BLaER1 (cell line): ENCODE results near the gene FAM131B.
"Not testable (repeated sequence)": the region's sequence is repeated elsewhere in the genome, so short reads cannot be mapped to it uniquely, and the experiment has no call there.

Experiments used
- H3K27ac ChIP-seq: shearing (Covaris generic); formaldehyde crosslinking; 2 replicates; pipeline ENCODE4 v1.8.1; 2022
- H3K27me3 ChIP-seq: shearing (Covaris generic); formaldehyde crosslinking; 2 replicates; pipeline ENCODE4 v1.8.1; 2022
- H3K36me3 ChIP-seq: shearing (Covaris generic); formaldehyde crosslinking; 2 replicates; pipeline ENCODE4 v1.8.1; 2022
- H3K4me1 ChIP-seq: shearing (Covaris generic); formaldehyde crosslinking; 2 replicates; pipeline ENCODE4 v1.8.1; 2022
- H3K4me2 ChIP-seq: shearing (Covaris generic); formaldehyde crosslinking; 2 replicates; pipeline ENCODE4 v1.8.1; 2022
- H3K4me3 ChIP-seq: shearing (Covaris generic); formaldehyde crosslinking; 2 replicates; pipeline ENCODE4 v1.8.1; 2022
- H3K9ac ChIP-seq: shearing (Covaris generic); formaldehyde crosslinking; 2 replicates; pipeline ENCODE4 v1.8.1; 2022
- H3K9me3 ChIP-seq: shearing (Covaris generic); formaldehyde crosslinking; 2 replicates; pipeline ENCODE4 v1.8.1; 2022
- H4K20me1 ChIP-seq: shearing (Covaris generic); formaldehyde crosslinking; 2 replicates; pipeline ENCODE4 v1.8.1; 2022
- Cebpa-rat ChIP-seq: shearing (Covaris generic); IDR thresholded peaks from 2 replicates; pipeline ENCODE4 v1.8.1; 2022

Gene FAM131B

DNA sequence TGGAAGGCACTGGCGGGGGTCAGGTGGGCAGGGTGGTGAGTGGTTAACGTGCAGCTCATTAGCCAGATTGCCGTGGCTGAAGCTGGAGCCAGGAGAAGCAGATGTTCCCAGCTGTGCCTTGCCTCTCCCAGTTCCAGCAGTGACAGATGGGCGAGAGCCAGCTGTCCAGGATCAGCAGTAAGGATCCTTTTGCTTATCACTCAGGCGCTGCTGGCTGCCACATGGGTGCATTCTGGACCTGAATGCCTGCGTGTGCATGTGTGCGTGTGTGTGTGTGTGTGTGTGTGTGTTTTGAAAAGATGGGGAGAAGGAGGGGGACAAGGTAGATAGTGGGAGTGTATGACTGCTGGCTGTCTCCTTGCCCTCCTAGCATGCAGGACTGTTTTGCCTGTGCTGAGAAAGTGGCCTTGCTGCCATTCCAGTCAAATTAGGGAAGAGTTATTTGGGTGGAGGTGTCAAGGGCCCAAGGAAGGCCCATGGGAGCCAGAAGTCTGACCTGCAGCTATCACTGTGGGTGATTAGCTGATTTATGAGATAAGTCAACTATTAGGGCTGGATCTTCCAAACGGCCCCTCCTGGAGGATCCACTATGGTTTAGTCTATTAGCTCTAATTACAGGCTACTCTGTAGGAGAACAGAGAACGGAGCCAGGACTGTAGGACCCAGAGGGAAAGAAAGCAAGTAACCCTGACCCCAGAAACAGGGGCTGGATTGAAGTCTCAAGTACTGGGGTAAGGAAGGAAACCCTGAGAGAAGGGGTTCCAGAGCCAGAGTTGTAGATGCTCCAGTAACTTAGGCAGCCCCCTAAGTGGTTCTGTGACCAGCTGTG lies 42.9 kb upstream of the FAM131B start:
- Histone ChIP-seq H3K27me3 (0 out of 2 replicates have a peak, but pooled peaks cover 3% of the 10 kb centered on the region), H3K36me3 (no peaks in the 10 kb centered on the region), H3K27ac (no peak overlapping the region), H3K9ac (no peak overlapping the region), H3K4me3 (no peak overlapping the region), H4K20me1 (no peaks in the 10 kb centered on the region), H3K4me1 (peaks cover 11% of the 10 kb centered on the region), H3K9me3 (no peaks in the 10 kb centered on the region), H3K4me2 (no peak overlapping the region)
- no peak for TF ChIP-seq Cebpa-rat

DNA sequence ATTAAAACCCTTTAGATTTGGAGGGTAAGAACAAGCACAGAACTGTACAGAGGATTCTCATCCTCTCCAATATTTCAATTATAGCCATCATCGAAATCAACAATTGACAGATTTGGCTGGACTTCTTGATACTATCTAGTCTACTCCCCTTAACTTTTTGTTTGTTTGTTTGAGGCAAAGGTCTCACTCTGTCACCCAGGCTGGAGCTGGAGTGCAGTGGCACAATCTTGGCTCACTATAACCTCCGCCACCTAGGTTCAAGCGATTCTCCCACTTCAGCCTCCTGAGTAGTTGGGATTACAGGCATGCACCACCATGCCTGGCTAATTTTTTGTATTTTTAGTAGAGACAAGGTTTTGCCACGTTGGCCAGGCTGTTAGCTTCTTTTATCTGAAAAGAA lies 39.7 kb upstream of the FAM131B start:
- H3K36me3 ChIP-seq, H3K9ac ChIP-seq, H3K27me3 ChIP-seq: not testable (repeated sequence)

DNA sequence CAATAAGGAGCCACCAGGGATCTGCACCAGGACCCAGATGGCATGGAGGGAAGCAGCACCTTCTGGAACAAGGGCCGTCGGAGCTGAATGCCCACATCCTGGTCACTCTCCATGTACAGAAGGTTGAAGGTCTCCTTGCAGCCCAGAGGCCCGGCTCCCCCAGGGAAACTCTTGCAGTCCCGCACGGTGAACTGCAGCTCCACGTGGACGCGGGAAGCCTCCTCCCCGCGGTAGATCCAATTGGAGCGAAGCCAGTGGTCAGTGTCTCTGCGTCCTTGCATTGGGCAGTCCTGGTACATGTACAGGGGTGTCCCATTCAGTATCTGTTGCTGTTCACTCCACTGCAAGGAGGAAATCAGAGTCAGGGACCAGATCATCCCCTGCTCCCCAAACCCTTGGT lies 38.8 kb upstream of the FAM131B start:
- Histone ChIP-seq H3K4me2 (no peak overlapping the region), H3K9ac (no peak overlapping the region), H3K4me1 (no peaks in the 10 kb centered on the region), H3K36me3 (no peaks in the 10 kb centered on the region), H3K27ac (no peak overlapping the region), H3K27me3 (no peaks in the 10 kb centered on the region), H4K20me1 (no peaks in the 10 kb centered on the region), H3K4me3 (no peak overlapping the region), H3K9me3 (no peaks in the 10 kb centered on the region)
- no peak for TF ChIP-seq Cebpa-rat

More for the DNA sequence above, 39.7 kb upstream of the FAM131B start:
- H3K9me3 ChIP-seq, H3K4me2 ChIP-seq, H3K27ac ChIP-seq, H3K4me3 ChIP-seq, H3K4me1 ChIP-seq, H4K20me1 ChIP-seq: not testable (repeated sequence)

DNA sequence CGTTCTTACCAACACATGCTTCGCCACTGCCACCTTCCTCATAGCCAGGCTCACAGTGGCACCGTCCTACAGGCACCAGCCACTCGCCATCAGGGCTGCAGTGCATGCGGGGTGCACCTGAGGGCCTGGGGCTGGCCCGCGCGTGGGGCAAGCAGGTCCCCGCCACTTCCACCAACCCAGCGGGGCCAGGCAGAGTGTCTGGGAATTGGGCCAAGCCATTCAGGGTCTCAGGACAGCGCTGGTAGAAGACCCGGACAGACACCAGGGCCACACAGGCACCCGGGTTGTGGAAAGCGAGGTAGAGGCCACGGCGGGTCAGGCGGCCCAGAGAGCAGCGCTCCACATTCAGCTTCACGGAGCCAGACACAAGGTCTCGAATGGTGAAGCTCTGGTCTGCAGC lies 37.1 kb upstream of the FAM131B start:
- Histone ChIP-seq H3K9me3 (no peaks in the 10 kb centered on the region), H3K4me2 (no peak overlapping the region), H3K4me1 (peaks cover 15% of the 10 kb centered on the region), H4K20me1 (no peaks in the 10 kb centered on the region), H3K4me3 (no peak overlapping the region), H3K36me3 (no peaks in the 10 kb centered on the region), H3K27me3 (no peaks in the 10 kb centered on the region), H3K9ac (no peak overlapping the region), H3K27ac (no peak overlapping the region)
- no peak for TF ChIP-seq Cebpa-rat

DNA sequence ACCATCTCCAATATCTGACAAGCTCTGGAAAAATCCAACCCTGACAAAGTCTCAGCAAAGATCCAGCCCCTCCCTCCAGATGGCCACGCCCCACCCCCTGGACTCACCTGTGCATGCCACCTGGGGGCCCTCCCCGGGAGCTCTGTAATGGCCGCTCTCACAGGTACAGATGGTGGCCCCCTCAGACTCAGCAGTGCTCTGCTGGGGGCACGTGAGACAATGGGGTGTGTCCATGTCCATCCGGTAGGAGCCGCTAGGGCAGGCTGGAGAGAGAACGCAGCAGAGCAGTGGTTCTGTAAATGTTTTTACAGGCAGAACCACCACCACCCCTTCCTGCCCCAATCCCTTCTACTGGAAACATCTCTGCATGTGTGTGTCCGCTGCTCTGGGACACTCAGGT lies 36.6 kb upstream of the FAM131B start:
- Histone ChIP-seq H3K9me3 (no peaks in the 10 kb centered on the region), H3K36me3 (no peaks in the 10 kb centered on the region), H3K9ac (no peak overlapping the region), H3K27me3 (no peaks in the 10 kb centered on the region), H3K4me3 (no peak overlapping the region), H3K4me2 (no peak overlapping the region), H3K27ac (no peak overlapping the region), H4K20me1 (no peaks in the 10 kb centered on the region), H3K4me1 (peaks cover 17% of the 10 kb centered on the region)
- TF ChIP-seq Cebpa-rat: no peak

DNA sequence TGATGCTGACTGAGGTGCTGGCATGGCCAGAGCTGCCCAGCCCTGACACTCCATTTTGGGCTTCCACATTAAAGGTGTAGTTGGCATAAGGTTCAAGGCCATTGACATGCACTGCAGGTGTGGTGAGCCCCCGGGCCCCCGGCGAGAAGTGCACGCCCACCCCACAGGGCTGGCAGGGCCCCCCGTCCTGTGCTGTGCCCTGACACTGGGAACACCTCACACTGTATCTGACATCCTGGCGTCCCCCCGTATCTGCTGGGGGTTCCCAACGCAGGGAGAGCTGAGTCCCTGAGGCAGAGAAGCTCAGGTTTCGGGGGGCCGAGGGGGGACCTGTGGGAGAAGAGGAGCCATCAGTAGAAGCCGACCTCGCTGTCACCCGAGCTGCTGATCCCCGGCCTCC lies 36.1 kb upstream of the FAM131B start:
- Histone ChIP-seq H3K27me3 (no peaks in the 10 kb centered on the region), H3K9me3 (no peaks in the 10 kb centered on the region), H3K9ac (no peak overlapping the region), H3K4me2 (no peak overlapping the region), H3K4me1 (peaks cover 17% of the 10 kb centered on the region), H3K27ac (no peak overlapping the region), H3K36me3 (no peaks in the 10 kb centered on the region), H3K4me3 (no peak overlapping the region), H4K20me1 (no peaks in the 10 kb centered on the region)
- no peak for TF ChIP-seq Cebpa-rat

DNA sequence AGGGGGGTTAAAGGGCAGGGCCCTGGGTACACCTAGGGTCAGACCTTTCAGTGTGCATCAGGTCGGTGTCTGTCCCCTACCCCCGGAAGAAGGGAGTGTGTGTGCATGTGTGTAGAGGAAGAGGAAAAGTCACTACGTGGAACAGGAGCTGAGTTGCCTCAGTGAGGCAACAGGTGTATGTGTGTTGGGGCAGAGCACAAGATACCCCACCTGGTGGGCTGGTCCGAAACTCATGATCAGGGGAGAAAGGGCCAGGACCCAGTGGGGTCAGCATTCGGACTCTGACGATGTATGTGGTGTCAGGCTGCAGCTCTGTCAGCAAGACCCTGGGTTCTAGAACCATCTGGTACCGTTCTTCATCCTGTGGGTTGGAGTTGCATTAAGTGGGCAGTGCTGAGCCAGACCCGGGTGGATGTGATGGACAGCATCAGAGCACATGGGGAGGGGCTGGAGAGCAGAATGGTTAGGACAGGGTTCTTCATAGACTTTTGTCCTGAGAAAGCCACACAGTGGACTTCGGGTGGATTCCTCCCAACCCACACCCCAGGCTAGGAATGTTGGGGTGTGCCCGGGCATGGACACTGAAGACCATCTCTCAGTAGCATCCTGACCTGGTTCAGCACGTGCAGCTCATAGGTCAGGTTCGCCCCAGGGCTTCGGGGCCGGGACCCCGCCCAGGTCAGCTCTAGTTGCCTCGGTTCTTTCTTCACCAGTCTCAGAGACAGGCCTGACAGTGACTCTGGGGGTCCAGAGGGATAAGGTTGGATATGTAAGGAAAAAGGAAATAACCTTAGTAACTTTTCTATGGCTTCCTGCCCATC lies 35.4 kb upstream of the FAM131B start:
- no peaks in the 10 kb centered on the region for H4K20me1 ChIP-seq

DNA sequence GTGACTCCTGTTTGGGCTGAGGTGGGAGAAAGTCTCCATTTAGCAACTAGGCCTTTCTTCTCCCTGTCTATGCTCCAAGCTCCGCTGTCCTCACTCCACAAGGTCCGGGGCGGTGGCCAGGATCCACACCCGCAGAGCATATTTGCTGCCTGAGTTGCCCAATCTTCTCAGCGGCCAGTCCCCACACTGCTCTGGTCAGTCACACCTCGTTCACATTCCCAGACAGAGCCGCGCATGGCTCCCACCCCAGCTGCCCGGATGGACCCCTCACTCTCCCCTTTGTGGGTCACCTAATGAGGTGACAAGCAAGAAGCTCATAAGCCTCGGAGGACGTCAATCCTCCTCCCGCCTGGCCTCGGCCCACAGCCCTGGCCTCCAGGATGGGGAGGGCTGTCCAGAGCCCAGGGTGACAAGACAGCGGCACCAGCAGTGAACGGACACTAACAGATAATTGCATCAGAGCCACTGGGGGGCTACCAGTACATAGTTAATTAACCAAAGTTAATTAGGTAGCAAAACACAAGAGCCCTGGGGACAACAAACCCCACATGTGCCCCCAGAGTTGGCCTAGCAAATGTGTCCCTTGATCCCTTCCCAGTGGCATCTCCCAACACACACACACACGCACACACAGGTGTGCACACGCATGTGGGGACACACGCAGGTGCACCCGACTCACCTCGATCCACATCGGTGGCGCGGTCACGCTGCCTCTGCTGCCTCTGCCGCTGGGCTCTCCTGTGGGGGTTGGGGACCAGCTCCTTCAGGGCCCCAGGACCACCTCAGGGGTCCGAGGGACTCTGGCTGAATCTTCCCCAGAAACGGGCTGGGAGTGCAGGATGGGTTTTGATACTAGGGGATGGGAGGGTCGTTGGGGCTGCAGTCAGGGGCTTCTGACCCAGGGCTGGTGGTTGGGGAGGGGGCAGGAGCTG lies 34.4 kb upstream of the FAM131B start:
- Histone ChIP-seq H3K27ac (no peak overlapping the region), H3K9ac (no peak overlapping the region), H3K36me3 (peaks cover 12% of the 10 kb centered on the region), H3K27me3 (no peaks in the 10 kb centered on the region), H3K4me3 (no peak overlapping the region), H3K9me3 (no peaks in the 10 kb centered on the region), H4K20me1 (no peaks in the 10 kb centered on the region), H3K4me1 (peaks cover 17% of the 10 kb centered on the region), H3K4me2 (no peak overlapping the region)
- no peak for TF ChIP-seq Cebpa-rat

More for the DNA sequence above, 35.4 kb upstream of the FAM131B start:
- Histone ChIP-seq H3K4me2 (no peak overlapping the region), H3K9me3 (no peaks in the 10 kb centered on the region), H3K9ac (no peak overlapping the region), H3K4me3 (no peak overlapping the region), H3K27me3 (no peaks in the 10 kb centered on the region), H3K4me1 (peaks cover 17% of the 10 kb centered on the region), H3K36me3 (0 out of 2 replicates have a peak, but pooled peaks cover 3% of the 10 kb centered on the region), H3K27ac (no peak overlapping the region)
- no peak for TF ChIP-seq Cebpa-rat

DNA sequence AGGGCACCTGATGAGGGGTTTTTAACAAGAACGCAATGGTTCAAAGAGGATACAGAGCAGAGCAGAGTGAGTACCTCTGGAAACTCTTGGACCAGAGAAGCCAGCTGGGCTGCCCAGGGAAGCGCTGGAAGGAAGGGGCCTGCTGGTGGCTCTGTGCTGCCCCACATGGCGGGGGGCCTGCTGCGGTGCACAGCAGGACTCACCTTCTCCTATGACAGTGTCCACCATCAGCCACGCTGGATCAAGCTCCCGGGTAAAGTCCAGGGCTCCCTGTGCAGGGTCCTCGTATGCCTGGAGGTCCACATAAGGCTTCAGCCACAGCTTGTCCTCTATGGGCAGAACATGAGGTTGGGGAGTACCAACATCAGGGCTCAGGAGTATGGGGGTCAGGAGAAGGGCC lies 33.7 kb upstream of the FAM131B start:
- TF ChIP-seq Cebpa-rat: no peak
- no peak overlapping the region for H3K4me3 ChIP-seq
- peaks cover 17% of the 10 kb centered on the region for H3K4me1 ChIP-seq
- H3K27me3 ChIP-seq: no peaks in the 10 kb centered on the region
- peak overlapping the region; percentile 76 for H3K4me2 ChIP-seq
- H3K9me3 ChIP-seq: no peaks in the 10 kb centered on the region
- no peak overlapping the region for H3K9ac ChIP-seq
- H4K20me1 ChIP-seq: no peaks in the 10 kb centered on the region
- peaks cover 20% of the 10 kb centered on the region for H3K36me3 ChIP-seq
- no peak overlapping the region for H3K27ac ChIP-seq
